ENCODE results near the gene GMFB.
"Not testable (repeated sequence)": the region's sequence is repeated elsewhere in the genome, so short reads cannot be mapped to it uniquely, and the experiment has no call there.

The GMFB gene

DNA sequence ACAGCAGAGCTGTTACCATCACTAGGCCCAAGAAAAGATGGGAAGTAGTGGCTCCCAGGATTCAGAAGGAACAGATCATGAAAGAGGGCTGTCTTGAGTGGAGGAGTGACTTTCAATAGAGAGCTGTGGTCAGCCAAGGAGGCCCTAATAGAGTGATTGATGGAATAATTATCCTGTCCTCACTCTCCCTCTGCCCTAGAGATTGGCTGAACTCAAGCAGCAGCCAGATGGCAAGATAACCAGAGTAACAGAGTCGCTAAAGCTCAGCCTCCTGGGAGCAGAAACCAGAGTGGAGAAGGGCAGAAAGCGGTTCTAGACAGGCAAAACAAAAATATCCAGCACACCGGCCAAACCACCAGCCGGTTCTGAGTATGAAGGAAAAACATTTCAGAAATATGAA lies 23.1 kb downstream of the GMFB start:
- POLR2A ChIA-PET, result no interaction called here

DNA sequence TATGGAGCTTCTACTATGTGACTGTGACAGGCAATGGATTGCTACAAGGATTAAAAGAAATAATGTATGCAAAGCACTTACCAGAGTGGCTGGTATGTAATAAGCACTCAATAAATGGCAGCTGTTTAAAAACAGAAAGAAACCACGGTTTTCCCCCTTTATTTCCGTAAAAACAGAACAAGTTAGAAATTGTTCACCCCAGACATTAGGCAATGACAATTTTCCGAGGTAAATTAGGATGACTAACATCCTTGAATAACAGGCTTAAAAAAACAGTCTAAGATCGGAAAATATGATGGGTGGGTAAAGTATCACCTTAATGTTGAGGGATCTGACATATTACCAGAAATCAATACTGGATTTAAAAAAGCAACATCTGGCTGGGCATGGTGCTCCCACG lies 26.7 kb downstream of the GMFB start:
- no peak overlapping the region for H3K4me3 ChIP-seq (ENCODE audit: low read depth, low read length)
- TF ChIP-seq, protein P1, sequence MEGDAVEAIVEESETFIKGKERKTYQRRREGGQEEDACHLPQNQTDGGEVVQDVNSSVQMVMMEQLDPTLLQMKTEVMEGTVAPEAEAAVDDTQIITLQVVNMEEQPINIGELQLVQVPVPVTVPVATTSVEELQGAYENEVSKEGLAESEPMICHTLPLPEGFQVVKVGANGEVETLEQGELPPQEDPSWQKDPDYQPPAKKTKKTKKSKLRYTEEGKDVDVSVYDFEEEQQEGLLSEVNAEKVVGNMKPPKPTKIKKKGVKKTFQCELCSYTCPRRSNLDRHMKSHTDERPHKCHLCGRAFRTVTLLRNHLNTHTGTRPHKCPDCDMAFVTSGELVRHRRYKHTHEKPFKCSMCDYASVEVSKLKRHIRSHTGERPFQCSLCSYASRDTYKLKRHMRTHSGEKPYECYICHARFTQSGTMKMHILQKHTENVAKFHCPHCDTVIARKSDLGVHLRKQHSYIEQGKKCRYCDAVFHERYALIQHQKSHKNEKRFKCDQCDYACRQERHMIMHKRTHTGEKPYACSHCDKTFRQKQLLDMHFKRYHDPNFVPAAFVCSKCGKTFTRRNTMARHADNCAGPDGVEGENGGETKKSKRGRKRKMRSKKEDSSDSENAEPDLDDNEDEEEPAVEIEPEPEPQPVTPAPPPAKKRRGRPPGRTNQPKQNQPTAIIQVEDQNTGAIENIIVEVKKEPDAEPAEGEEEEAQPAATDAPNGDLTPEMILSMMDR (IDR thresholded peaks at IDR 0.05; ENCODE audit: insufficient read depth, low read length, missing control alignments), result no peak
- DNase-seq (ENCODE audit: low read depth, low spot score), result no peak
- ChIA-PET POLR2A (interaction anchor here (0.6 kb wide), 1 partner anchor 1106 kb away, joined by 4 read pairs; no protein-coding TSS in a partner anchor), CTCF (interaction anchor here (0.9 kb wide), 1 partner anchor 312 kb away, joined by 3 read pairs; no protein-coding TSS in a partner anchor)

More for the DNA sequence above, 23.1 kb downstream of the GMFB start:
- TF ChIP-seq, protein P1 (IDR thresholded peaks at IDR 0.05; ENCODE audit: insufficient read depth, low read length, missing control alignments), result no peak
- no peak overlapping the region for H3K4me3 ChIP-seq (ENCODE audit: low read depth, low read length)
- CTCF ChIA-PET, result interaction anchor here (0.6 to 2.6 kb wide), 3 partner anchors 21 to 62 kb away, joined by 3 to 10 read pairs (median 4); partner anchors contain the start of gene CNIH1
- DNase-seq (ENCODE audit: low read depth, low spot score), result no peak

DNA sequence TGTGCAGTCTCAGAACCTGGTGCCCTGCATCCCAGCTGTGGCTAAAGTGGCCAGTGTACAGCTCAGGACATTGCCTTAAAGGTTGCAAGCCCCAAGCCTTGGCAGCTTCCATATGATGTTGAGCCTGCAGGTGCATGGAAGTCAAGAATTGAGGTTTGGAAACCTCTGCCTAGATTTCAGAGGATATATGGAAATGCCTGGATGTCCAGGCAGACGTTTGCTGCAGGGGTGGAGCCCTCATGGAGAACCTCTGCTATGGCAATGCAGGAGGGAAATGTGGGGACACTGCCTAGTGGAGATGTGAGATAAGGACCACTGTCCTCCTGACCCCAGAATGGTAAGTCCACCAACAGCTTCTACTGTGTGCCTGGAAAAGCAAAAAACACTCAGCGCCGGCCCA lies 29.7 kb downstream of the GMFB start:
- POLR2A ChIA-PET, result no interaction called here
- no peak for DNase-seq (ENCODE audit: low read depth, low spot score)
- CTCF ChIA-PET, result interaction anchor here (1.0 to 1.2 kb wide), 3 partner anchors 10 to 39 kb away, joined by 3 to 4 read pairs (median 3); no protein-coding TSS in a partner anchor
- no peak overlapping the region for H3K4me3 ChIP-seq (ENCODE audit: low read depth, low read length)
- TF ChIP-seq, protein P1 (IDR thresholded peaks at IDR 0.05; ENCODE audit: insufficient read depth, low read length, missing control alignments), result no peak

DNA sequence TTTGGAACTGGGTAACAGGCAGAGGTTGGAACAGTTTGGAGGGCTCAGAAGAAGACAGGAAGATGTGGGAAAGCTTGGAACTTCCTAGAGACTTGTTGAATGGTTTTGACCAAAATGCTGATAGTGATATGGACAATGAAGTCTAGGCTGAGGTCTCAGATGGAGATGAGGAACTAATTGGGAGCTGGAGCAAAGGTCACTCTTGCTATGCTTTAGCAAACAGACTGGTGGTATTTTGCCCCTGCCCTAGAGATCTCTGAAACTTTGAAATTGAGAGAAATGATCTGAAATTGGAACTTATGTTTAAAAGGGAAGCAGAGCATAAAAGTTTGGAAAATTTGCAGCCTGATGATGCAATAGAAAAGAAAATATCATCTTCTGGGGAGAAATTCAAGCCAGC lies 30.2 kb downstream of the GMFB start:
- DNase-seq (ENCODE audit: low read depth, low spot score); POLR2A ChIA-PET; H3K4me3 ChIP-seq (ENCODE audit: low read depth, low read length): not testable (repeated sequence)
- CTCF ChIA-PET, result interaction anchor here (1.1 to 1.2 kb wide), 2 partner anchors 9 to 38 kb away, joined by 3 to 4 read pairs; no protein-coding TSS in a partner anchor

DNA sequence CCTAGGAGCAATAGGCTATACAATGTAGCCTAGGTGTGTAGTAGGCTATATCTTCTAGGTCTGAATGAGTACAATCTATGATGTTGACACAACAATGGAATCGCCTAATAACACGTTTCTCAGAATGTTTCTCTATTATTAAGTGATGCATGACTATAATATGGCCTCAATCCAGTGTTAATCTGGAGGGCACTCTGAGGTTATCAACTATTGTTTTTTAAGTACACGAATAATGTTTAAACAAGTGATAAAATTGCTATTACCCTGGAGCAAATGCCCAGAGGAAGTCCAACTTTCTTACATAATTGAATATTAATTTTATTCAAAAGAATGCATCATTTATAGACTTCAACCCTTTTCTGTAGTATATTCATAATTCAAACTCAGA lies 31.2 kb downstream of the GMFB start:
- POLR2A ChIA-PET, result interaction anchor here (0.7 kb wide), 1 partner anchor 22 kb away, joined by 3 read pairs; no protein-coding TSS in a partner anchor
- TF ChIP-seq, protein P1 (IDR thresholded peaks at IDR 0.05; ENCODE audit: insufficient read depth, low read length, missing control alignments), result no peak
- no peak for DNase-seq (ENCODE audit: low read depth, low spot score)
- no peak overlapping the region for H3K4me3 ChIP-seq (ENCODE audit: low read depth, low read length)
- CTCF ChIA-PET, result no interaction called here

DNA sequence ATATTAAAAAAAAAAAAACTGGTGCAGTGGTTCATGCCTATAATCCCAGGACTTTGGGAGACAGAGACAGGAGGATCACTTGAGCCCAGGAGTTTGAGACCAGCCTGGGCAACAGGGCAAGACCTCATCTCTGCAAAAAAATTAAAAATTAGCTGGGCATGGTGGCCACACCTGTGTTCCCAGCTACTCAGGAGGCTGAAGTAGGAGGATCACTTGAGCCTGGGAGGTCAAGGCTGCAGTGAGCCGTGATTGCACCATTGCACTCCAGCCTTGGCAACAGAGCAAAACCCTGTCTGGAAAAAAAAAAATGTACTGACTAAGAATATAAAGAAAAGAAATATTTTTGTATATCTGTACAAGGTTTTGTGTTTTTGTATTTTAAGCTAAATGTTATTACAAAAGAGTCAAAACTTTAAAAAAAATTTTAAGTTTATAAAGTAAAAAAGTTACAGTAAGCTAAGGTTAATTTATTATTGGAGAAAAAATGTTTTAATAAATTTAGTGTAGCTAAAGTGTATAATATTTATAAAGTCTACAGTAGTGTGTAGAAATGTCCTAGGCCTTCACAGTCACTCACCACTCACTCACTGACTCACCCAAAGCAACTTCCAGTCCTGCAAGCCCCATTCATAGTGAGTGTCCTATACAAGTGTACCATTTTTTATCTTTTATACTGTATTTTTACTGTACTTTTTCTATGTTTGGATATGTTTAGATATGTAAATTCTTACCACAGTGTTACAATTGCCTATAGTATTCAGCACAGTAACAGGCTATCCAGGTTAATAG lies 31.8 kb downstream of the GMFB start:
- ChIA-PET CTCF (interaction anchor here (1.2 kb wide), 1 partner anchor 15 kb away, joined by 4 read pairs; no protein-coding TSS in a partner anchor), POLR2A (interaction anchor here (0.7 kb wide), 1 partner anchor 23 kb away, joined by 3 read pairs; no protein-coding TSS in a partner anchor)
- not testable (repeated sequence) for DNase-seq (ENCODE audit: low read depth, low spot score); H3K4me3 ChIP-seq (ENCODE audit: low read depth, low read length)

DNA sequence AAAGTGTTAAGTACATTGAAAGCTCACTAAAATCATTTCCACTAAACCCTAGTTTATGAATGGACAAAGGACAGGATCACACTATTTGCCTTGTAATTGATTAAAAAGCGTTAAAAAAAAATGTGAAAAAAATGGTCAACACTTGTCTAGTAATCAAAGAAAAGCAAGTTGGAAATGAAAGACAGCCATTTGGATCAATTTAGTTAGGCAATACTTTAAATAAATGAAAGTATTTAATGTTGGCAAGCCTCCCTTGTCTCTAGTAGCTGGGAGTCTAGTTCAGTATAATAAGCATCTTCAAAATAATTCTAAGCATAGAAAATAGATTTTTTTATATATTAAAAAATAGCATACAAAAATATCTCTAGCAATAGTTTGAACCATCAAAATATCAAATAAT lies 33.4 kb downstream of the GMFB start:
- ChIA-PET POLR2A (no interaction called here), CTCF (interaction anchor here (1.1 to 1.2 kb wide), 2 partner anchors 10 to 14 kb away, joined by 3 to 4 read pairs; no protein-coding TSS in a partner anchor)
- no peak overlapping the region for H3K4me3 ChIP-seq (ENCODE audit: low read depth, low read length)
- no peak for DNase-seq (ENCODE audit: low read depth, low spot score)
- TF ChIP-seq, protein P1 (IDR thresholded peaks at IDR 0.05; ENCODE audit: insufficient read depth, low read length, missing control alignments), result no peak

DNA sequence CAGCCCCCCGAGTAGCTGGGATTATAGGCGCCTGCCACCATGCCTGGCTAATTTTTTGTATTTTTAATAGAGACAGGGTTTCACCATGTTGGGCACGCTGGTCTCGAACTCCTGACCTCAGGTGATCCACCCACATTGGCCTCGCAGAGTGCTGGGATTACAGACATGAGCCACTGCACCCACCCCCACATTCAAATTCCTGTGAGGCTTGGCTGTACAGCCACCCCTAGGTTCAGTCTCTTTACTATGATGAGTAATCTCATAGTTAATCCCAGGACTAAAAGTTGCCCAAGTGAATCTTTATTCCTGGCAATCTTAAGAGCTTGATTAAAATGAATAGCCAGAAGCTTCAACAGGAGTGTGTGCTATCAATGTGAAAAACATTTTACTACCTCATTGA lies 34.8 kb downstream of the GMFB start:
- H3K4me3 ChIP-seq (ENCODE audit: low read depth, low read length); DNase-seq (ENCODE audit: low read depth, low spot score); POLR2A ChIA-PET: not testable (repeated sequence)
- CTCF ChIA-PET, result interaction anchor here (1.0 kb wide), 2 partner anchors 9 to 12 kb away, joined by 3 to 6 read pairs; no protein-coding TSS in a partner anchor
